Measurements from ENCODE around the gene RNF220.

- TF ChIP-seq POLR2AphosphoS5 (IDR thresholded peaks at IDR 0.05) (no peak), POLR2A (IDR thresholded peaks at IDR 0.05) (no peak), CTCF (IDR thresholded peaks at IDR 0.05) (no peak), EP300 (IDR thresholded peaks at IDR 0.05) (no peak)
Measured at GRCh38 chr1:44619261-44619900, 214.3 kb downstream of the RNF220 start.
